Left ventricle myocardium superior (tissue), 1 donor: ENCODE data around the gene FIBP. TPM values are rescaled to one million over a fixed set of nuclear protein-coding genes. Genes with fewer than 3 reads are reported as not detected.
A peak's percentile ranks its signal among the peaks of the same experiment; 100 is the strongest.

Experiments
- ATAC-seq: fragments of 200-7000 bp; cut with Tn5 transposase; one replicate; pipeline ENCODE4 v1.9.1; 2020; ENCODE audit warnings: mild to moderate bottlenecking, moderate library complexity
- DNase-seq: peaks from one replicate; pipeline ENCODE4 v3.0.0-alpha.2; 2020
- intact Hi-C: fragments of 100-400 bp; cut with micrococcal nuclease; formaldehyde crosslinking; loops from one replicate; pipeline ENCODE4 v1.11.0; 2022
- long read RNA-seq: library from polyadenylated mRNA; unstranded; transcript quantifications from one replicate; pipeline ENCODE4 v2.0.0, GENCODE V29; 2021
- total RNA-seq: library from RNA; stranded (reverse); fragmentation: NEBNext Ultra II Directional; extraction: Animal tissue kit (Norgen Biotek cat#: 25700); gene quantifications from one replicate; pipeline ENCODE4 v1.2.1, GENCODE V29; 2021
- donor health status: DM: no; HTN: yes; CAD: no; lungs with severe emphysema.

Gene FIBP
- 44.9 TPM for total RNA-seq
- long read RNA-seq, transcript FIBP-202 (10 exons, 1,248 nt) = major isoform, 60 of 79 reads
- long read RNA-seq, transcript FIBP-201 (10 exons, 1,261 nt) = minor isoform, 10 of 79 reads
- long read RNA-seq, partial matches to known transcripts = 4 of 79 reads
- long read RNA-seq, other reads (novel, unspliced or antisense) = 3 of 79 reads

GRCh38 chr11:65888163-65888814 lies at the start of gene FIBP:
Gene FIBP (minus strand): TSS chr11:65888471. CDS start chr11:65888418, 53 bp downstream.
- DNase-seq = peak; percentile 98
- ATAC-seq = peak; percentile 84
- intact Hi-C loops = loop anchor here (10.0 kb wide), 1 partner anchor 97 kb away; no protein-coding TSS in a partner anchor

- intact Hi-C loops = no loop called here
- DNase-seq (no peak), ATAC-seq (no peak)
These were observed 49.5 kb upstream of the FIBP start for GRCh38 chr11:65937766-65938165.

GRCh38 chr11:65934014-65934413 lies 45.7 kb upstream of the FIBP start:
- no peak for DNase-seq
- intact Hi-C loops = no loop called here
- ATAC-seq = no peak

GRCh38 chr11:65932558-65932919 lies 44.3 kb upstream of the FIBP start:
- DNase-seq = no peak
- intact Hi-C loops = no loop called here
- ATAC-seq = no peak

GRCh38 chr11:65931773-65932557 lies 43.7 kb upstream of the FIBP start:
- intact Hi-C loops = no loop called here
- DNase-seq (no peak), ATAC-seq (no peak)

- intact Hi-C loops = no loop called here
- no peak for ATAC-seq
- DNase-seq = no peak
These were observed 40.4 kb upstream of the FIBP start for GRCh38 chr11:65928667-65929066.

GRCh38 chr11:65927904-65928397 lies 39.7 kb upstream of the FIBP start:
- ATAC-seq = peak; percentile 44
- intact Hi-C loops = no loop called here
- no peak for DNase-seq

GRCh38 chr11:65925397-65925796 lies 37.1 kb upstream of the FIBP start:
- intact Hi-C loops = no loop called here
- ATAC-seq = no peak
- DNase-seq = no peak

GRCh38 chr11:65922565-65922964 lies 34.3 kb upstream of the FIBP start:
- intact Hi-C loops = no loop called here

GRCh38 chr11:65921876-65922275 lies 33.6 kb upstream of the FIBP start:
- no peak for ATAC-seq
- intact Hi-C loops = no loop called here
- DNase-seq = no peak

More at GRCh38 chr11:65922565-65922964, 34.3 kb upstream of the FIBP start:
- no peak for ATAC-seq
- no peak for DNase-seq

GRCh38 chr11:65921033-65921555 lies 32.8 kb upstream of the FIBP start:
- DNase-seq (no peak), ATAC-seq (no peak)
- intact Hi-C loops = no loop called here

- intact Hi-C loops = no loop called here
- no peak for ATAC-seq
- no peak for DNase-seq
These were observed 32.1 kb upstream of the FIBP start for GRCh38 chr11:65920372-65920802.

GRCh38 chr11:65919573-65920371 lies 31.5 kb upstream of the FIBP start:
- no peak for DNase-seq
- intact Hi-C loops = no loop called here
- ATAC-seq = peak; percentile 43

- DNase-seq (peak; percentile 100), ATAC-seq (peak; percentile 92)
- intact Hi-C loops = no loop called here
These were observed 30.9 kb upstream of the FIBP start, which contains the start of gene DRAP1 for GRCh38 chr11:65919141-65919572. Gene DRAP1 (plus strand): TSS chr11:65919426. CDS start chr11:65919502, 76 bp downstream.

GRCh38 chr11:65918211-65919140 lies 30.2 kb upstream of the FIBP start, which contains the start of gene C11orf68:
Gene C11orf68 (minus strand): TSS chr11:65919062. CDS start chr11:65919031, 31 bp downstream.
- DNase-seq = no peak
- no peak for ATAC-seq
- intact Hi-C loops = no loop called here

- intact Hi-C loops = no loop called here
- DNase-seq (peak; percentile 38), ATAC-seq (no peak)
These were observed 29.4 kb upstream of the FIBP start for GRCh38 chr11:65917434-65918210.

- no peak for DNase-seq
- intact Hi-C loops = no loop called here
These were observed 28.8 kb upstream of the FIBP start for GRCh38 chr11:65917077-65917433.

More at GRCh38 chr11:65917077-65917433, 28.8 kb upstream of the FIBP start:
- ATAC-seq = no peak
